Spinal cord (tissue), 10 donors: ENCODE data around the gene PSME4. TPM values are rescaled to one million over a fixed set of nuclear protein-coding genes. Genes with fewer than 3 reads are reported as not detected.

ENCODE experiments used
- DNase-seq, 6 donors: peaks; one replicate each; pipeline versions ENCODE4 v3.0.0 to v3.0.0-alpha.2; 2013 to 2015; ENCODE audit warnings: low spot score in 6 of 6, low read depth in 4 of 6
- H3K27ac ChIP-seq: one replicate; pipeline ENCODE4 v1.5.1; 2013; ENCODE audit warnings: low read depth, low read length, control low read depth
- H3K27me3 ChIP-seq: one replicate; pipeline ENCODE4 v1.6.1; 2013; ENCODE audit warnings: low read length; ENCODE audit not compliant: control insufficient read depth, insufficient read depth
- H3K36me3 ChIP-seq: one replicate; pipeline ENCODE4 v1.6.1; 2013; ENCODE audit warnings: low read length; ENCODE audit not compliant: control insufficient read depth, insufficient read depth
- H3K4me1 ChIP-seq: one replicate; pipeline ENCODE4 v1.6.1; 2013; ENCODE audit warnings: low read length; ENCODE audit not compliant: control insufficient read depth, insufficient read depth
- H3K4me3 ChIP-seq: one replicate; pipeline ENCODE4 v1.5.1; 2013; ENCODE audit warnings: low read depth, low read length, control low read depth
- H3K9me3 ChIP-seq: one replicate; pipeline ENCODE4 v1.6.1; 2013; ENCODE audit warnings: low read length; ENCODE audit not compliant: control insufficient read depth, insufficient read depth
- WGBS: methylation state at CpG from one replicate; pipeline ENCODE4 v1.1.5; 2013; ENCODE audit warnings: missing lambda C conversion rate; ENCODE audit not compliant: insufficient coverage; 5-methylcytosine and 5-hydroxymethylcytosine counted together
- polyA plus RNA-seq, 2 donors: library from polyadenylated mRNA; unstranded; fragments of 120-200 nt; gene quantifications; one replicate each; pipeline ENCODE4 v1.2.1, GENCODE V29; 2013; ENCODE audit not compliant: insufficient read length in 2 of 2
- total RNA-seq, 2 donors: library from RNA; depleted of rRNA in 1 of 2; stranded (reverse); fragments of 120-200 nt in 1 of 2; fragments of >200 nt in 1 of 2; gene quantifications; one replicate each; pipeline versions ENCODE4 v1.2.3 to v1.2.4, GENCODE V29; 2013 to 2014
- donor health status: healthy.

Gene PSME4
- total and polyA plus RNA-seq, 4 donors, result 33.8 to 50.5 (median 40.8) TPM

DNA sequence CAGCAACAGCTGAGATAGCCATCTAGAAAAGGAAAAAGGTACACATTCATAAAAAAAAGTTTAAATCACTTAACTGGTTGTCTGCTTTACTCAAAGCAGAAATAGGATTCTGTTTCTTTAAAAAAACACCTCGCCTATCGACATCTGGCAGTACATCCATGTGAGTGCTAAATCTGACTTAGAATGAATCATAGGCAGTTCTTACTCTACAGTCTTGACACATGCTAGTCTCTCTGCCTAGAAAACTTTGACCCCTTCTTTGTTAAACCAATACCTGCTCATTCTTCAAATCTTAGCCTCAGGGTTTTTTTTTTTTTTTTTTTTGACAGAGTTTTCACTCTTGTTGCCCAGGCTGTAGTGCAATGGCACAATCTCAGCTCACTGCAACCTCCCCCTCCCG, 73.9 kb downstream of the PSME4 start:
- Histone ChIP-seq H3K4me1 (no peaks in the 10 kb centered on the region), H3K4me3 (no peak overlapping the region), H3K27me3 (no peaks in the 10 kb centered on the region), H3K27ac (no peak overlapping the region), H3K36me3 (peaks cover 23% of the 10 kb centered on the region), H3K9me3 (no peaks in the 10 kb centered on the region)
- no peak for DNase-seq
- 61% methylated on average over 2 of the region's 3 CpGs for WGBS

GRCh38 chr2:53886406-53887280, 84.2 kb downstream of the PSME4 start:
- WGBS, result no CpG with 5 or more reads among the region's 5 CpGs
- no peaks in the 10 kb centered on the region for H3K9me3 ChIP-seq
- DNase-seq, result peak in 1 of 6 donors; percentile 14
- H3K36me3 ChIP-seq, result peaks cover 12% of the 10 kb centered on the region
- H3K27ac ChIP-seq, result no peak overlapping the region
- H3K27me3 ChIP-seq, result no peaks in the 10 kb centered on the region
- H3K4me3 ChIP-seq, result no peak overlapping the region
- H3K4me1 ChIP-seq, result no peaks in the 10 kb centered on the region

- no peak overlapping the region for H3K27ac ChIP-seq
- no peaks in the 10 kb centered on the region for H3K9me3 ChIP-seq
- no peak overlapping the region for H3K4me3 ChIP-seq
- no peaks in the 10 kb centered on the region for H3K27me3 ChIP-seq
- no peaks in the 10 kb centered on the region for H3K4me1 ChIP-seq
- WGBS, result no CpG with 5 or more reads among the region's 1 CpG
- no peak for DNase-seq
- peaks cover 6% of the 10 kb centered on the region for H3K36me3 ChIP-seq
Measured at GRCh38 chr2:53884883-53885282, 85.9 kb downstream of the PSME4 start.

DNA sequence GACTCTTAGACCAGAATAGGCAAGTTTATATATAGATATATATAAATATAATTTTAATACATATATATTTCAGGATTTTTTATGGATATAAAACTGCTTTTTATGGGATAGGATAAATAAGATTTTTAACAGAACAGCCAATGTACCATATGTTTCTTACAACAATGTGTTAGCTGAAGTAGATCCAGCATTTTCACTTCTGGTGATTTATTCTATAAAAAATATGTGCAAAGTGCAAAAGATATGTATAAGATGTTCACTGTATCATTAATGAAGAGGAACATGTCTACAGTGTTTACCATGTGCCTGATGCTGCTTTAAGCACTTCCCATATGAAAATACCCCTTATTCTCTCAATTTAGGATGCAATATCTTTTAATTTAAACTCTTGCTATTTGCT, 88.8 kb downstream of the PSME4 start:
- Histone ChIP-seq H3K4me3 (no peak overlapping the region), H3K27ac (no peak overlapping the region), H3K4me1 (no peaks in the 10 kb centered on the region), H3K27me3 (no peaks in the 10 kb centered on the region), H3K36me3 (peaks cover 6% of the 10 kb centered on the region), H3K9me3 (no peaks in the 10 kb centered on the region)
- DNase-seq, result peak in 1 of 6 donors; percentile 58

DNA sequence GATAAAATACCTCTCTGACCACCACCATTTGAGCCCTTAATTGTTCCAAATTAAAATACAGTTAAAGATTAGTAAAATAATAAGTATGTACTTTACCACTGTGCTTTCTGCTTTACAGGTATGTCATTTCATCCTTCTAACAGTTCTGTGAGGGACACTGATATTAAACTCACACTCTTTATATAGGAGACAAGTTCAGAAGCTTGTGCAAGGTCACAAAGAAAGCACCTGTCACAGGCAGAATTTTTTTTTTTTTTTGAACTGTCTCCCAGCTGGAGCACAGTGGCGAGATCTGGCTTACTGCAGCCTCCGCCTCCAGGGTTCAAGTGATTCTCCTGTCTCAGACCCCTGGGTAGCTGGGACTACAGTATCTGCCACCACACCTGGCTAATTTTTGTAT, 89.4 kb downstream of the PSME4 start:
- H3K27ac ChIP-seq, result no peak overlapping the region
- H3K27me3 ChIP-seq, result no peaks in the 10 kb centered on the region
- 75% methylated on average over 2 of the region's 2 CpGs for WGBS
- DNase-seq, result no peak
- no peak overlapping the region for H3K4me3 ChIP-seq
- H3K4me1 ChIP-seq, result no peaks in the 10 kb centered on the region
- H3K36me3 ChIP-seq, result peaks cover 6% of the 10 kb centered on the region
- H3K9me3 ChIP-seq, result no peaks in the 10 kb centered on the region

DNA sequence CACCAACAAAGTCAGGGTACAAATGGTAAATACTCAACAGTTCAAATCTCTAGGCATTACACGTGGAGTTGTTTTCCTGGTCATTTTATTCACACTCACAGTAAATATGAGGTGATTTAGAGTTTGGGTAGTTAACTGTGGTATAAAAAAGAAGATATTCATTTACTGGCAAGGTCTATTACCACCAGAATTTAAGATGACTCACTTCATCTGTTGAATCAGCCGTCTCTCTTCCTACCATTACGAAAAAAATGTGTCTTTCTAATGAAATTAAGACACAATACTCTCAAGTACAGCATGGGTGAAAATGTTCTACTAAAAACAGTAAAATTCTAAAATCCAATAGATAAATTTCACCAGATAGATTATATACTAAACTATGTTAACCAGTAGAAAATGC, 90.0 kb downstream of the PSME4 start:
- DNase-seq, result no peak
- Histone ChIP-seq H3K36me3 (peaks cover 3% of the 10 kb centered on the region), H3K4me1 (no peaks in the 10 kb centered on the region), H3K27ac (no peak overlapping the region), H3K9me3 (no peaks in the 10 kb centered on the region), H3K27me3 (no peaks in the 10 kb centered on the region), H3K4me3 (no peak overlapping the region)
- no CpG with 5 or more reads among the region's 3 CpGs for WGBS

GRCh38 chr2:53877556-53877955, 93.2 kb downstream of the PSME4 start:
- Histone ChIP-seq H3K27me3 (no peaks in the 10 kb centered on the region), H3K9me3 (no peaks in the 10 kb centered on the region), H3K27ac (no peak overlapping the region), H3K4me1 (no peaks in the 10 kb centered on the region), H3K4me3 (no peak overlapping the region), H3K36me3 (peaks cover 14% of the 10 kb centered on the region)
- WGBS, result no CpG with 5 or more reads among the region's 2 CpGs
- no peak for DNase-seq

DNA sequence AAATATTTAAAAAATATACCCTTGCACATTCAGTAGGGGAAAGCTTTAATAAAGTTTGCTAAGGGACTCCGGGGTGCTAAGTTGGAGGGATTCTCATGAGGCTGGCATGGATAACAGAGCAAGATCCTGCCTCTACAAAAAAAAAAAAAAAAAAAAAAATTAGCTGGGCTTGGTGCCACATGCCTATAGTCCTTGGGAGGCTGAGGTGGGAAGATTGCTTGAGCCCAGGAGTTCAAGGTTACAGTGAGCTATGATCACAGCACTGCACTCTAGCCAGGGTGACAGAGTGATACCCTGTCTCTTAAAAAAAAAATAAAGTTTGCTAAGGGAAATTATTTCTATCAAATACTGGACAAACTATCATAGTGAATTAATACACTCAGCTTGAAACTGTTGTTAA, 93.7 kb downstream of the PSME4 start:
- no peaks in the 10 kb centered on the region for H3K27me3 ChIP-seq
- no peaks in the 10 kb centered on the region for H3K4me1 ChIP-seq
- no peak overlapping the region for H3K4me3 ChIP-seq
- WGBS, result no CpG with 5 or more reads among the region's 1 CpG
- no peaks in the 10 kb centered on the region for H3K9me3 ChIP-seq
- DNase-seq, result no peak
- H3K27ac ChIP-seq, result no peak overlapping the region
- H3K36me3 ChIP-seq, result peaks cover 14% of the 10 kb centered on the region

DNA sequence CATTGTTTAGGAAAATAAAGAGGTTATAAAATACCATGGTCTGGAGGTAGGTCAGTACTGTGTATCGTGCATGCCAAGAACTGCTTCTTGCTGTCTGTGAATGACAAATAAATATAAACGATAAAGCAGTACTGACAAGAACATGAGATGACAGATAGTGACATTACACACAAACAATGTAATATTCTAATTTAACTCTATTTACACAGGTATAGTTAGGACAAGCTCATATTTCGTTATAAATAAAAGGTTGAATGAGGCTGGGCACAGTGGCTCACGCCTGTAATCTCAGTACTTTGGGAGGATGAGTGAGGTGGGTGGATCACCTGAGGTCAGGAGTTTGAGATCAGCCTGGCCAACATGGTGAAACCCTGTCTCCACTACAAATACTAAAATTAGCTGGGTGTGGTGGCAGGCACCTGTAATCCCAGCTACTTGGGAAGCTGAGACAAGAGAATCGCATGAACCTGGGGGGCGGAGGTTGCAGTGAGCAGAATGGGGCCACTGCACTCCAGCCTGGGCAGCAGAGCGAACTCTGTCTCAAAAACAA, 96.3 kb downstream of the PSME4 start:
- 100% methylated on average over 1 of the region's 7 CpGs for WGBS
- Histone ChIP-seq H3K36me3 (peaks cover 17% of the 10 kb centered on the region), H3K4me3 (no peak overlapping the region), H3K27me3 (no peaks in the 10 kb centered on the region), H3K4me1 (no peaks in the 10 kb centered on the region), H3K9me3 (no peaks in the 10 kb centered on the region), H3K27ac (no peak overlapping the region)
- no peak for DNase-seq

GRCh38 chr2:53867773-53868172, 103.0 kb downstream of the PSME4 start:
- H3K4me1 ChIP-seq, result no peaks in the 10 kb centered on the region
- peaks cover 15% of the 10 kb centered on the region for H3K36me3 ChIP-seq
- H3K4me3 ChIP-seq, result no peak overlapping the region
- no peaks in the 10 kb centered on the region for H3K9me3 ChIP-seq
- WGBS, result no CpG with 5 or more reads among the region's 2 CpGs
- no peak overlapping the region for H3K27ac ChIP-seq
- no peak for DNase-seq
- H3K27me3 ChIP-seq, result no peaks in the 10 kb centered on the region
